ENCODE data around the gene MCHR1. TPM values are rescaled to one million over a fixed set of nuclear protein-coding genes. Genes with fewer than 3 reads are reported as not detected.

Gene MCHR1
- total and polyA plus RNA-seq, 2 of the 13 experiments (the other 11 are each of a cell fraction or from before 2014, with no cell fraction given) = 0.40 to 0.83 TPM

DNA sequence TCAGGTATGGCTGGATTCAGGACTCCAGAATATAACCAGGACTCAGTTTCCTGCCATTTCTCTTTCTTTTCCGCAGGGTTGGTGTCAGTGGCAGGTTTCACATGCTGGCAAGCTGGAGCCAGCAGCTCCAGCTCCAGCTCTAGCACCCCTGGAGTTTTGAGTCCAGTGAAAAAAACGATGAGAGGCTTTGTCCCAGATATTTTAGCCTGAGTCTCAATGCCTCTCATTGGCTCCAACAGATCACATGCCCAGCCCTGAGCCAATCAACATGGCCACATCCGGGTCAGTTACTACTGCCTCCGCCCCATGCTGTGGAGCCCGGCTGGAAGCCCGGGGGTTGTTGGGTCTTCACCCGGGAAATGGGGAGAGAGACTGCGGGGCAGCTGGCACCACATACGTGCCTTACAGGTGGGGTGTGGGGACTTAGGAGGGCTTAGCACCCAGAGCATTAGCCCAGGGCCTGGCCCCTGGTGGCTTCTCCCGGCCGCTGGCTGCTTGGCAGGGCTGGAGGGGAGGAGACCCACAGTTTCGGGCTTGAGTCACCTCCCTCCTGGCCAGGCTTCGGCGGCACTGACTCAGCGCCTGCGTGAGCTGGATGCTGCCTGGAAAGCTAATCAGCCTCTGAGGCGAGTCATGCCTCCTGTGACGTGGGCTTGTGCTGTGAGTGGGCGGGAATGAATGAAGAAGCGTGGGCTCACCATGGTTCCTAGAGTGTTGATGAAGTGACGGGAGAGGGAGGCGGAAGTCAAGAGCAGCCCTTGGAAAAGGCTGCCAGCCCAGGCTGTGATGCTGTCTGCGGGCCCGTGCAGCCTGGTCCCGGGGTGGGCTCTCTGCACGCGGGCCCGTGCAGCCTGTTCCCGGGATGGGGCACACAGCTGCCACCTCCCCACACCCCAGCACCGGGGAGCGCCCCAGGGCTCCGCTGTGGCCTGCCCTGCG, 27.5 kb upstream of the MCHR1 start (continued):
- TF ChIP-seq, protein P1, sequence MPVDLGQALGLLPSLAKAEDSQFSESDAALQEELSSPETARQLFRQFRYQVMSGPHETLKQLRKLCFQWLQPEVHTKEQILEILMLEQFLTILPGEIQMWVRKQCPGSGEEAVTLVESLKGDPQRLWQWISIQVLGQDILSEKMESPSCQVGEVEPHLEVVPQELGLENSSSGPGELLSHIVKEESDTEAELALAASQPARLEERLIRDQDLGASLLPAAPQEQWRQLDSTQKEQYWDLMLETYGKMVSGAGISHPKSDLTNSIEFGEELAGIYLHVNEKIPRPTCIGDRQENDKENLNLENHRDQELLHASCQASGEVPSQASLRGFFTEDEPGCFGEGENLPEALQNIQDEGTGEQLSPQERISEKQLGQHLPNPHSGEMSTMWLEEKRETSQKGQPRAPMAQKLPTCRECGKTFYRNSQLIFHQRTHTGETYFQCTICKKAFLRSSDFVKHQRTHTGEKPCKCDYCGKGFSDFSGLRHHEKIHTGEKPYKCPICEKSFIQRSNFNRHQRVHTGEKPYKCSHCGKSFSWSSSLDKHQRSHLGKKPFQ (CRISPR knock-in tag; IDR thresholded peaks at IDR 0.05; ENCODE audit: insufficient replicate concordance) = peak; percentile 87
- TF ChIP-seq, protein P2, sequence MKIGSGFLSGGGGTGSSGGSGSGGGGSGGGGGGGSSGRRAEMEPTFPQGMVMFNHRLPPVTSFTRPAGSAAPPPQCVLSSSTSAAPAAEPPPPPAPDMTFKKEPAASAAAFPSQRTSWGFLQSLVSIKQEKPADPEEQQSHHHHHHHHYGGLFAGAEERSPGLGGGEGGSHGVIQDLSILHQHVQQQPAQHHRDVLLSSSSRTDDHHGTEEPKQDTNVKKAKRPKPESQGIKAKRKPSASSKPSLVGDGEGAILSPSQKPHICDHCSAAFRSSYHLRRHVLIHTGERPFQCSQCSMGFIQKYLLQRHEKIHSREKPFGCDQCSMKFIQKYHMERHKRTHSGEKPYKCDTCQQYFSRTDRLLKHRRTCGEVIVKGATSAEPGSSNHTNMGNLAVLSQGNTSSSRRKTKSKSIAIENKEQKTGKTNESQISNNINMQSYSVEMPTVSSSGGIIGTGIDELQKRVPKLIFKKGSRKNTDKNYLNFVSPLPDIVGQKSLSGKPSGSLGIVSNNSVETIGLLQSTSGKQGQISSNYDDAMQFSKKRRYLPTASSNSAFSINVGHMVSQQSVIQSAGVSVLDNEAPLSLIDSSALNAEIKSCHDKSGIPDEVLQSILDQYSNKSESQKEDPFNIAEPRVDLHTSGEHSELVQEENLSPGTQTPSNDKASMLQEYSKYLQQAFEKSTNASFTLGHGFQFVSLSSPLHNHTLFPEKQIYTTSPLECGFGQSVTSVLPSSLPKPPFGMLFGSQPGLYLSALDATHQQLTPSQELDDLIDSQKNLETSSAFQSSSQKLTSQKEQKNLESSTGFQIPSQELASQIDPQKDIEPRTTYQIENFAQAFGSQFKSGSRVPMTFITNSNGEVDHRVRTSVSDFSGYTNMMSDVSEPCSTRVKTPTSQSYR (CRISPR knock-in tag; IDR thresholded peaks at IDR 0.05; ENCODE audit: borderline replicate concordance) = no peak
- TF ChIP-seq MEF2D (CRISPR knock-in tag; IDR thresholded peaks at IDR 0.05) (peak; percentile 58), ZNF441 (CRISPR knock-in tag; IDR thresholded peaks at IDR 0.05; ENCODE audit: borderline replicate concordance) (no peak), RBFOX2 (IDR thresholded peaks at IDR 0.05; ENCODE audit: low read depth, low read length) (peak; percentile 84), ZNF329 (CRISPR knock-in tag; IDR thresholded peaks at IDR 0.05; ENCODE audit: low read depth) (peak; percentile 96), POLR2AphosphoS5 (IDR thresholded peaks at IDR 0.05; ENCODE audit: low read depth, low read length) (peak; percentile 94), ZNF7 (CRISPR knock-in tag; IDR thresholded peaks at IDR 0.05) (no peak), ZNF83 (CRISPR knock-in tag; IDR thresholded peaks at IDR 0.05; ENCODE audit: borderline replicate concordance) (no peak), KLF11 (CRISPR knock-in tag; IDR thresholded peaks at IDR 0.05) (peak; percentile 74; the same call in 1 of the 2 replicates)
- TF ChIP-seq, protein P3, sequence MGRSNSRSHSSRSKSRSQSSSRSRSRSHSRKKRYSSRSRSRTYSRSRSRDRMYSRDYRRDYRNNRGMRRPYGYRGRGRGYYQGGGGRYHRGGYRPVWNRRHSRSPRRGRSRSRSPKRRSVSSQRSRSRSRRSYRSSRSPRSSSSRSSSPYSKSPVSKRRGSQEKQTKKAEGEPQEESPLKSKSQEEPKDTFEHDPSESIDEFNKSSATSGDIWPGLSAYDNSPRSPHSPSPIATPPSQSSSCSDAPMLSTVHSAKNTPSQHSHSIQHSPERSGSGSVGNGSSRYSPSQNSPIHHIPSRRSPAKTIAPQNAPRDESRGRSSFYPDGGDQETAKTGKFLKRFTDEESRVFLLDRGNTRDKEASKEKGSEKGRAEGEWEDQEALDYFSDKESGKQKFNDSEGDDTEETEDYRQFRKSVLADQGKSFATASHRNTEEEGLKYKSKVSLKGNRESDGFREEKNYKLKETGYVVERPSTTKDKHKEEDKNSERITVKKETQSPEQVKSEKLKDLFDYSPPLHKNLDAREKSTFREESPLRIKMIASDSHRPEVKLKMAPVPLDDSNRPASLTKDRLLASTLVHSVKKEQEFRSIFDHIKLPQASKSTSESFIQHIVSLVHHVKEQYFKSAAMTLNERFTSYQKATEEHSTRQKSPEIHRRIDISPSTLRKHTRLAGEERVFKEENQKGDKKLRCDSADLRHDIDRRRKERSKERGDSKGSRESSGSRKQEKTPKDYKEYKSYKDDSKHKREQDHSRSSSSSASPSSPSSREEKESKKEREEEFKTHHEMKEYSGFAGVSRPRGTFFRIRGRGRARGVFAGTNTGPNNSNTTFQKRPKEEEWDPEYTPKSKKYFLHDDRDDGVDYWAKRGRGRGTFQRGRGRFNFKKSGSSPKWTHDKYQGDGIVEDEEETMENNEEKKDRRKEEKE (IDR thresholded peaks at IDR 0.05) = no peak
- TF ChIP-seq, protein P4, sequence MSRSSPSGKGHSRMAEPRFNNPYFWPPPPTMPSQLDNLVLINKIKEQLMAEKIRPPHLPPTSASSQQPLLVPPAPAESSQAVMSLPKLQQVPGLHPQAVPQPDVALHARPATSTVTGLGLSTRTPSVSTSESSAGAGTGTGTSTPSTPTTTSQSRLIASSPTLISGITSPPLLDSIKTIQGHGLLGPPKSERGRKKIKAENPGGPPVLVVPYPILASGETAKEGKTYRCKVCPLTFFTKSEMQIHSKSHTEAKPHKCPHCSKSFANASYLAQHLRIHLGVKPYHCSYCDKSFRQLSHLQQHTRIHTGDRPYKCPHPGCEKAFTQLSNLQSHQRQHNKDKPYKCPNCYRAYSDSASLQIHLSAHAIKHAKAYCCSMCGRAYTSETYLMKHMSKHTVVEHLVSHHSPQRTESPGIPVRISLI (CRISPR knock-in tag; IDR thresholded peaks at IDR 0.05; ENCODE audit: borderline replicate concordance) = peak; percentile 93
- TF ChIP-seq, protein P5, sequence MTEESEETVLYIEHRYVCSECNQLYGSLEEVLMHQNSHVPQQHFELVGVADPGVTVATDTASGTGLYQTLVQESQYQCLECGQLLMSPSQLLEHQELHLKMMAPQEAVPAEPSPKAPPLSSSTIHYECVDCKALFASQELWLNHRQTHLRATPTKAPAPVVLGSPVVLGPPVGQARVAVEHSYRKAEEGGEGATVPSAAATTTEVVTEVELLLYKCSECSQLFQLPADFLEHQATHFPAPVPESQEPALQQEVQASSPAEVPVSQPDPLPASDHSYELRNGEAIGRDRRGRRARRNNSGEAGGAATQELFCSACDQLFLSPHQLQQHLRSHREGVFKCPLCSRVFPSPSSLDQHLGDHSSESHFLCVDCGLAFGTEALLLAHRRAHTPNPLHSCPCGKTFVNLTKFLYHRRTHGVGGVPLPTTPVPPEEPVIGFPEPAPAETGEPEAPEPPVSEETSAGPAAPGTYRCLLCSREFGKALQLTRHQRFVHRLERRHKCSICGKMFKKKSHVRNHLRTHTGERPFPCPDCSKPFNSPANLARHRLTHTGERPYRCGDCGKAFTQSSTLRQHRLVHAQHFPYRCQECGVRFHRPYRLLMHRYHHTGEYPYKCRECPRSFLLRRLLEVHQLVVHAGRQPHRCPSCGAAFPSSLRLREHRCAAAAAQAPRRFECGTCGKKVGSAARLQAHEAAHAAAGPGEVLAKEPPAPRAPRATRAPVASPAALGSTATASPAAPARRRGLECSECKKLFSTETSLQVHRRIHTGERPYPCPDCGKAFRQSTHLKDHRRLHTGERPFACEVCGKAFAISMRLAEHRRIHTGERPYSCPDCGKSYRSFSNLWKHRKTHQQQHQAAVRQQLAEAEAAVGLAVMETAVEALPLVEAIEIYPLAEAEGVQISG (CRISPR knock-in tag; IDR thresholded peaks at IDR 0.05) = 0 out of 2 replicates have a peak, but pooled peaks have one; percentile 63

All from HepG2 (cell line).